IMR-90 (cell line): ENCODE measurements around the gene MARCHF6. TPM values are rescaled to one million over a fixed set of nuclear protein-coding genes. Genes with fewer than 3 reads are reported as not detected.

ENCODE experiments used
- ATAC-seq: fragments of 200-7000 bp; cut with Tn5 transposase; 2 replicates; pipeline ENCODE4 v1.9.1; 2020; ENCODE audit warnings: low read depth, mild to moderate bottlenecking, moderate library complexity
- BruUV-seq: library from RNA; stranded (reverse); fragments of 400-500 nt; replicated peaks from 2 replicates; lab custom pipeline; 2021; lab: Mats Ljungman, UMichigan
- CTCF ChIA-PET: fragments of 300-600 bp; formaldehyde crosslinking; extraction: SDS; loops from one replicate; lab custom pipeline; 2021; ENCODE audit warnings: antibody characterized with exemption; lab: Yijun Ruan, JAX
- POLR2A ChIA-PET: fragments of 300-600 bp; sonication (Branson Sonifier 250); formaldehyde crosslinking; loops from one replicate; lab custom pipeline; 2022; ENCODE audit warnings: antibody characterized with exemption; ENCODE audit not compliant: unreplicated experiment; lab: Charles Lee
- DNase-seq: peaks from one replicate; pipeline ENCODE4 v3.0.0; 2013
- H2AFZ ChIP-seq: replicated peaks from 2 replicates; pipeline ENCODE3; 2013; ENCODE audit warnings: low read length, mild to moderate bottlenecking; ENCODE audit not compliant: poor library complexity
- H2AK5ac ChIP-seq: 2 replicates; pipeline ENCODE4 v1.6.1; 2013; ENCODE audit warnings: low read depth, low read length, inconsistent platforms
- H2AK9ac ChIP-seq: replicated peaks from 2 replicates; pipeline ENCODE3; 2013; ENCODE audit warnings: mild to moderate bottlenecking, low read depth, low read length, moderate library complexity; ENCODE audit not compliant: poor library complexity
- H2BK120ac ChIP-seq: 2 replicates; pipeline ENCODE4 v1.6.1; 2013; ENCODE audit warnings: low read depth, low read length, inconsistent platforms
- H2BK15ac ChIP-seq: 3 replicates; pipeline ENCODE4 v1.6.1; 2013; ENCODE audit warnings: low read depth, low read length, inconsistent platforms
- H2BK20ac ChIP-seq: 2 replicates; pipeline ENCODE4 v1.6.1; 2013; ENCODE audit warnings: low read depth, mild to moderate bottlenecking, inconsistent platforms, low read length, moderate library complexity
- H2BK5ac ChIP-seq: 2 replicates; pipeline ENCODE4 v1.6.1; 2013; ENCODE audit warnings: mild to moderate bottlenecking, low read depth, low read length, inconsistent platforms; ENCODE audit not compliant: poor library complexity, severe bottlenecking
- H3K14ac ChIP-seq: replicated peaks from 2 replicates; pipeline ENCODE4 v1.6.1; 2013; ENCODE audit warnings: low read depth, low read length, inconsistent platforms
- H3K18ac ChIP-seq: 2 replicates; pipeline ENCODE4 v1.6.1; 2013; ENCODE audit warnings: low read depth, low read length, control low read depth
- H3K23ac ChIP-seq: 2 replicates; pipeline ENCODE4 v1.6.1; 2013; ENCODE audit warnings: low read depth, low read length, inconsistent platforms
- H3K27ac ChIP-seq: 2 replicates; pipeline ENCODE4 v1.5.1; 2013; ENCODE audit warnings: mild to moderate bottlenecking, control low read depth, low read length; ENCODE audit not compliant: insufficient read depth
- H3K27me3 ChIP-seq: 2 replicates; pipeline ENCODE4 v1.6.1; 2013; ENCODE audit warnings: low read length; ENCODE audit not compliant: control insufficient read depth, insufficient read depth
- H3K36me3 ChIP-seq: 2 replicates; pipeline ENCODE4 v1.6.1; 2013; ENCODE audit warnings: low read length, mixed read lengths; ENCODE audit not compliant: control insufficient read depth, insufficient read depth
- H3K4ac ChIP-seq: 2 replicates; pipeline ENCODE4 v1.6.1; 2013; ENCODE audit warnings: low read depth, low read length, inconsistent platforms
- H3K4me1 ChIP-seq: 2 replicates; pipeline ENCODE4 v1.6.1; 2013; ENCODE audit warnings: low read length, mixed read lengths; ENCODE audit not compliant: control insufficient read depth, insufficient read depth
- H3K4me2 ChIP-seq: 2 replicates; pipeline ENCODE4 v1.6.1; 2013; ENCODE audit warnings: low read depth, mild to moderate bottlenecking, control low read depth, low read length, moderate library complexity
- H3K4me3 ChIP-seq: 2 replicates; pipeline ENCODE4 v1.5.1; 2013; ENCODE audit warnings: low read depth, mild to moderate bottlenecking, control low read depth, low read length, moderate library complexity; ENCODE audit not compliant: insufficient read depth
- H3K56ac ChIP-seq: 2 replicates; pipeline ENCODE4 v1.6.1; 2013; ENCODE audit warnings: low read length, inconsistent platforms; ENCODE audit not compliant: insufficient read depth; ENCODE audit errors: extremely low read depth
- H3K79me1 ChIP-seq, 2 experiments: 2 replicates each; pipeline ENCODE4 v1.6.1; 2013; ENCODE audit warnings: low read length in 2 of 2, inconsistent platforms in 1 of 2, low read depth in 1 of 2
- H3K9ac ChIP-seq: 2 replicates; pipeline ENCODE4 v1.6.1; 2013; ENCODE audit warnings: low read depth, low read length, control low read depth
- H3K9me1 ChIP-seq: 2 replicates; pipeline ENCODE4 v1.6.1; 2013; ENCODE audit warnings: low read length, inconsistent platforms; ENCODE audit not compliant: insufficient read depth
- H3K9me3 ChIP-seq: 2 replicates; pipeline ENCODE4 v1.6.1; 2013; ENCODE audit warnings: low read length; ENCODE audit not compliant: control insufficient read depth, insufficient read depth
- H4K20me1 ChIP-seq: 2 replicates; pipeline ENCODE4 v1.6.1; 2013; ENCODE audit warnings: low read length, inconsistent platforms; ENCODE audit not compliant: insufficient read depth
- H4K5ac ChIP-seq: 2 replicates; pipeline ENCODE4 v1.6.1; 2013; ENCODE audit warnings: mild to moderate bottlenecking, low read depth, low read length, control low read depth
- H4K8ac ChIP-seq, 2 experiments: 2 replicates each; pipeline ENCODE4 v1.6.1; 2013; ENCODE audit warnings: low read depth in 2 of 2, low read length in 2 of 2, control low read depth in 1 of 2, inconsistent platforms in 1 of 2
- H4K91ac ChIP-seq: 2 replicates; pipeline ENCODE4 v1.6.1; 2013; ENCODE audit warnings: low read depth, low read length, inconsistent platforms; ENCODE audit not compliant: insufficient read depth
- BHLHE40 ChIP-seq: fragments of 150-350 bp; IDR thresholded peaks from 2 replicates; pipeline ENCODE4 v1.6.1; 2016; ENCODE audit warnings: mild to moderate bottlenecking, low read depth, low read length
- ELK1 ChIP-seq: fragments of 150-350 bp; IDR thresholded peaks from 2 replicates; pipeline ENCODE4 v1.6.1; 2016; ENCODE audit warnings: low read depth, mild to moderate bottlenecking, low read length, moderate library complexity, borderline replicate concordance
- MXI1 ChIP-seq: IDR thresholded peaks from 2 replicates; pipeline ENCODE4 v1.6.1; 2012; ENCODE audit warnings: low read depth, mild to moderate bottlenecking, low read length, moderate library complexity, borderline replicate concordance
- RFX5 ChIP-seq: IDR thresholded peaks from 2 replicates; pipeline ENCODE4 v1.8.0; 2012; ENCODE audit warnings: low read depth, mild to moderate bottlenecking, low read length, moderate library complexity
- WGBS, 2 experiments: methylation state at CpG; one replicate each; pipeline versions ENCODE4 v1.1.5 to v1.1.7; 2013; ENCODE audit warnings: missing lambda C conversion rate in 2 of 2; ENCODE audit not compliant: insufficient read length in 1 of 2; ENCODE audit errors: extremely low coverage in 2 of 2; 5-methylcytosine and 5-hydroxymethylcytosine counted together
- dilution Hi-C: fragments of 300-500 bp; cut with HindIII; formaldehyde crosslinking; loops from one replicate; pipeline ENCODE4 v1.14.3; 2018; ENCODE audit warnings: low sequenced_read_pairs; ENCODE audit not compliant: unreplicated experiment
- in situ Hi-C: fragments of 300-500 bp; cut with MboI; formaldehyde crosslinking; loops from 3 replicates; pipeline ENCODE4 v1.14.3; 2019; ENCODE audit warnings: low sequenced_read_pairs, inconsistent platforms, mixed read lengths
- intact Hi-C: fragments of 100-400 bp; cut with micrococcal nuclease; formaldehyde crosslinking; loops from 2 replicates; pipeline ENCODE4 v1.10.0; 2022
- polyA plus RNA-seq, 3 experiments: library from polyadenylated mRNA; depleted of rRNA; stranded (reverse); fragments of >200 nt; gene quantifications; 2 replicates each; pipeline ENCODE4 v1.2.3, GENCODE V29; 2012; ENCODE audit warnings: low replicate concordance in 1 of 3
- total RNA-seq: library from RNA; depleted of rRNA; stranded (reverse); fragments of >200 nt; gene quantifications from 2 replicates; pipeline ENCODE4 v1.2.3, GENCODE V29; 2012

MARCHF6 gene
- total and polyA plus RNA-seq, 2 of the 4 experiments (the other 2 are of a cell fraction): 55.2 to 62.6 TPM

- H2BK20ac ChIP-seq: no peak overlapping the region
- no peak overlapping the region for H2AK5ac ChIP-seq
- no peak overlapping the region for H3K27ac ChIP-seq
- no peaks in the 10 kb centered on the region for H4K20me1 ChIP-seq
- H3K18ac ChIP-seq: no peak overlapping the region
- no peak overlapping the region for H3K4me3 ChIP-seq
- no peak overlapping the region for H3K4me2 ChIP-seq
- H3K56ac ChIP-seq: no peak overlapping the region
- peaks cover 2% of the 10 kb centered on the region; the same call in 1 of the 2 replicates for H3K27me3 ChIP-seq
- no peak overlapping the region for H2BK120ac ChIP-seq
- no peak overlapping the region for H2BK5ac ChIP-seq
- H3K36me3 ChIP-seq: no peaks in the 10 kb centered on the region
- intact Hi-C loops: no loop called here
- no peaks in the 10 kb centered on the region; the same call in 1 of the 2 replicates for H3K9me3 ChIP-seq
- no peak overlapping the region for H3K23ac ChIP-seq
- H4K5ac ChIP-seq: no peak overlapping the region
- H3K4ac ChIP-seq: no peak overlapping the region
- no peak overlapping the region for H2AK9ac ChIP-seq
- ChIA-PET CTCF (interaction anchor here (0.6 kb wide), 1 partner anchor 37 kb away, joined by 3 read pairs; no protein-coding TSS in a partner anchor), POLR2A (no interaction called here)
- H4K91ac ChIP-seq: no peak overlapping the region
- ATAC-seq (no peak), DNase-seq (no peak)
- H3K4me1 ChIP-seq: no peaks in the 10 kb centered on the region
- in situ Hi-C loops: no loop called here
- BruUV-seq: no TSS peak
- no peaks in the 10 kb centered on the region for H3K9me1 ChIP-seq
- no peak overlapping the region for H2AFZ ChIP-seq
- no peak overlapping the region for H4K8ac ChIP-seq
- H3K9ac ChIP-seq: no peak overlapping the region
- H2BK15ac ChIP-seq: no peak overlapping the region
- no peak overlapping the region for H3K14ac ChIP-seq
- dilution Hi-C loops: no loop called here
- no peaks in the 10 kb centered on the region for H3K79me1 ChIP-seq
- TF ChIP-seq RFX5 (no peak), BHLHE40 (no peak), MXI1 (no peak), ELK1 (no peak)
- no CpG with 5 or more reads among the region's 3 CpGs for WGBS, 2 experiments
Measured at GRCh38 chr5:10320793-10321192, 32.7 kb upstream of the MARCHF6 start.
